PC-9 (cell line): ENCODE results near the gene TMEM151B. TPM values are rescaled to one million over a fixed set of nuclear protein-coding genes. Genes with fewer than 3 reads are reported as not detected.
A peak's percentile ranks its signal among the peaks of the same experiment; 100 is the strongest.

Source experiments
- BruUV-seq: library from RNA; stranded (reverse); fragments of 400-500 nt; replicated peaks from 2 replicates; lab custom pipeline; 2021; lab: Mats Ljungman, UMichigan
- CTCF ChIA-PET: fragments of 300-600 bp; sonication (Branson Sonifier 250); formaldehyde crosslinking; loops from one replicate; lab custom pipeline; 2022; ENCODE audit warnings: antibody characterized with exemption; lab: Charles Lee
- POLR2A ChIA-PET: fragments of 300-600 bp; sonication (Branson Sonifier 250); formaldehyde crosslinking; loops from one replicate; lab custom pipeline; 2022; ENCODE audit warnings: antibody characterized with exemption; ENCODE audit not compliant: unreplicated experiment; lab: Charles Lee
- DNase-seq, 2 experiments: peaks; one replicate each; pipeline versions ENCODE4 v3.0.0 to v3.0.0-alpha.2; 2015 to 2022; ENCODE audit warnings: mixed read lengths in 1 of 2
- H2AFZ ChIP-seq: fragments of 200-600 bp; sonication (generic); 2 replicates; pipeline ENCODE4 v1.8.1; 2017; ENCODE audit warnings: antibody characterized with exemption
- H3F3A ChIP-seq: fragments of 200-600 bp; sonication (generic); 2 replicates; pipeline ENCODE4 v1.8.1; 2017; ENCODE audit warnings: antibody characterized with exemption, mild to moderate bottlenecking, low read depth; ENCODE audit not compliant: insufficient read depth
- H3K27ac ChIP-seq: fragments of 200-600 bp; sonication (generic); 2 replicates; pipeline ENCODE4 v1.6.1; 2016; ENCODE audit warnings: mixed run types
- H3K27me3 ChIP-seq: fragments of 200-600 bp; sonication (generic); 2 replicates; pipeline ENCODE4 v1.6.1; 2016; ENCODE audit warnings: low read depth, mixed run types; ENCODE audit not compliant: insufficient read depth
- H3K36me3 ChIP-seq: fragments of 200-600 bp; sonication (generic); 2 replicates; pipeline ENCODE4 v1.6.1; 2016; ENCODE audit warnings: low read depth, mixed run types
- H3K4me1 ChIP-seq: fragments of 200-600 bp; sonication (generic); replicated peaks from 2 replicates; pipeline ENCODE4 v1.6.1; 2016; ENCODE audit warnings: mixed run types; ENCODE audit not compliant: insufficient read depth
- H3K4me2 ChIP-seq: fragments of 200-600 bp; sonication (generic); 2 replicates; pipeline ENCODE4 v1.6.1; 2017; ENCODE audit warnings: mixed run types
- H3K4me3 ChIP-seq: fragments of 200-600 bp; sonication (generic); 2 replicates; pipeline ENCODE4 v1.6.1; 2016; ENCODE audit warnings: mixed run types
- H3K79me2 ChIP-seq: fragments of 200-600 bp; sonication (generic); 2 replicates; pipeline ENCODE4 v1.6.1; 2017; ENCODE audit warnings: low read depth, mixed run types
- H3K9me2 ChIP-seq: fragments of 200-600 bp; sonication (generic); 2 replicates; pipeline ENCODE4 v1.8.1; 2017; ENCODE audit warnings: mild to moderate bottlenecking; ENCODE audit not compliant: insufficient read depth
- H3K9me3 ChIP-seq: fragments of 200-600 bp; sonication (generic); 2 replicates; pipeline ENCODE4 v1.8.1; 2016; ENCODE audit warnings: low read depth; ENCODE audit not compliant: insufficient read depth
- H4K20me1 ChIP-seq: fragments of 200-600 bp; sonication (generic); 2 replicates; pipeline ENCODE4 v1.8.1; 2017; ENCODE audit not compliant: insufficient read depth
- EZH2 ChIP-seq: fragments of 200-600 bp; sonication (generic); IDR thresholded peaks from 2 replicates; pipeline ENCODE4 v1.8.0; 2017; ENCODE audit warnings: antibody characterized with exemption, low read depth
- intact Hi-C: fragments of 100-400 bp; cut with micrococcal nuclease; formaldehyde crosslinking; loops from one replicate; pipeline ENCODE4 v1.10.0; 2022; ENCODE audit not compliant: unreplicated experiment
- total RNA-seq: library from RNA; stranded (reverse); gene quantifications from 2 replicates; pipeline ENCODE4 v1.2.3, GENCODE V29; 2021
- TF ChIP-seq, protein P1 (sequence below): fragments of 200-600 bp; sonication (generic); conservative IDR thresholded peaks from 2 replicates; pipeline ENCODE4 v1.6.1; 2017; ENCODE audit warnings: mixed run types, antibody characterized with exemption, mild to moderate bottlenecking, moderate library complexity

The TMEM151B gene
- total RNA-seq, 1 experiment from 2014 or later, result not detected

DNA sequence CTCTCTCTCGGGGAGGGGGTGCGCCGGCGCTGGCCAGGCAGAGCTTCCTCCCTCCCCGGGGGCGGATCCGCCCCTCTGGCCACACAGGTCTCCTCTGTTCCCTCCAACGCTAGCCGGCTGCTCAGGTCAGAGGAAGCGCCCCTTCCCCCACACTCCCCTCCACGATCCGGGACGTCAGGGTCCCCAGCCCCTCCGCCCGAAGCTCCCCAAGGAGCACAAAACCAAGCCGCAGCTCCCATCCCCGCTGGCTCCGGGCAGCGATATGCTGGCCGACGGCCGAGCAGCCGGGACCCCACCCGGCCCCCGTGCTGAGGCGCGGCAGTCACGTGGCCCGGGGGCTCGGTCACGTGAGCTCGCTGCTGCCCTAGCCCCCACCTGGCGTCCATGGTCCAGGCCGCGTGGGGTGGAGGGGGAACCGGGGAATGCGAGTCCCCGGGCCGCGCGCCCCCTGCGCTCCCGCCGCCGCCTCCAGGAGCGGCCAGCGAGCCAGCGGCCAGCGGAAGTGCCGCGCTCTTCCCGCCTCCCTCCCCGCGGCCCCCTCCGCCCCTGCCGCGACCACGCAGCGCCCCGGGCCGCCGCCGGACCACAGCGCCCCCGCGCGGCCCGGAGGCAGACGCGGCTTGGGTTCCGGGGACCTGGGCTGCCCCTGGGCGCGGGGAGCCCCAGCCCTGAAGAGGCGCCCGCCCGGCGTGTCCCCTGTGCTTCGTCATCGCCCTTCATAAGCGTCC is 13.1 kb upstream of the TMEM151B start, which contains the start of gene SLC35B2:
Gene SLC35B2 (minus strand): TSS at position 504 of the 728 bp plus-strand sequence. CDS start 118 bp downstream, at position 386.
- POLR2A ChIA-PET, result interaction anchor here (0.5 to 1.0 kb wide), 6 partner anchors 10 to 1325 kb away, joined by 3 to 17 read pairs (median 6); partner anchors contain the start of genes HSP90AB1, MRPL14 and TMEM63B
- H3K9me3 ChIP-seq, result no peaks in the 10 kb centered on the region
- H3K27ac ChIP-seq, result peak within 1 kb of the TSS; percentile 36
- DNase-seq, result peak; percentile 59 to 79
- BruUV-seq, result no TSS peak
- no peaks in the 10 kb centered on the region for H3K9me2 ChIP-seq
- H3K4me3 ChIP-seq, result peak within 1 kb of the TSS; percentile 78
- TF ChIP-seq, protein P1, sequence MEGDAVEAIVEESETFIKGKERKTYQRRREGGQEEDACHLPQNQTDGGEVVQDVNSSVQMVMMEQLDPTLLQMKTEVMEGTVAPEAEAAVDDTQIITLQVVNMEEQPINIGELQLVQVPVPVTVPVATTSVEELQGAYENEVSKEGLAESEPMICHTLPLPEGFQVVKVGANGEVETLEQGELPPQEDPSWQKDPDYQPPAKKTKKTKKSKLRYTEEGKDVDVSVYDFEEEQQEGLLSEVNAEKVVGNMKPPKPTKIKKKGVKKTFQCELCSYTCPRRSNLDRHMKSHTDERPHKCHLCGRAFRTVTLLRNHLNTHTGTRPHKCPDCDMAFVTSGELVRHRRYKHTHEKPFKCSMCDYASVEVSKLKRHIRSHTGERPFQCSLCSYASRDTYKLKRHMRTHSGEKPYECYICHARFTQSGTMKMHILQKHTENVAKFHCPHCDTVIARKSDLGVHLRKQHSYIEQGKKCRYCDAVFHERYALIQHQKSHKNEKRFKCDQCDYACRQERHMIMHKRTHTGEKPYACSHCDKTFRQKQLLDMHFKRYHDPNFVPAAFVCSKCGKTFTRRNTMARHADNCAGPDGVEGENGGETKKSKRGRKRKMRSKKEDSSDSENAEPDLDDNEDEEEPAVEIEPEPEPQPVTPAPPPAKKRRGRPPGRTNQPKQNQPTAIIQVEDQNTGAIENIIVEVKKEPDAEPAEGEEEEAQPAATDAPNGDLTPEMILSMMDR, result no peak
- no peak for TF ChIP-seq EZH2
- H3K27me3 ChIP-seq, result no peaks in the 10 kb centered on the region
- H2AFZ ChIP-seq, result peak within 1 kb of the TSS; percentile 78; the same call in 1 of the 2 replicates
- intact Hi-C loops, result loop anchor here (2.0 kb wide), 1 partner anchor 84 kb away; no protein-coding TSS in a partner anchor
- peaks cover 45% of the 10 kb centered on the region for H4K20me1 ChIP-seq
- peaks cover 23% of the 10 kb centered on the region for H3K36me3 ChIP-seq
- peaks cover 16% of the 10 kb centered on the region; the same call in 1 of the 2 replicates for H3K4me1 ChIP-seq
- H3K79me2 ChIP-seq, result peaks cover 42% of the 10 kb centered on the region
- CTCF ChIA-PET, result interaction anchor here (0.6 to 1.0 kb wide), 4 partner anchors 22 to 130 kb away, joined by 3 to 14 read pairs (median 6); partner anchors contain the start of gene TMEM63B
- H3F3A ChIP-seq, result peaks cover 55% of the 10 kb centered on the region
- H3K4me2 ChIP-seq, result peak within 1 kb of the TSS; percentile 98

DNA sequence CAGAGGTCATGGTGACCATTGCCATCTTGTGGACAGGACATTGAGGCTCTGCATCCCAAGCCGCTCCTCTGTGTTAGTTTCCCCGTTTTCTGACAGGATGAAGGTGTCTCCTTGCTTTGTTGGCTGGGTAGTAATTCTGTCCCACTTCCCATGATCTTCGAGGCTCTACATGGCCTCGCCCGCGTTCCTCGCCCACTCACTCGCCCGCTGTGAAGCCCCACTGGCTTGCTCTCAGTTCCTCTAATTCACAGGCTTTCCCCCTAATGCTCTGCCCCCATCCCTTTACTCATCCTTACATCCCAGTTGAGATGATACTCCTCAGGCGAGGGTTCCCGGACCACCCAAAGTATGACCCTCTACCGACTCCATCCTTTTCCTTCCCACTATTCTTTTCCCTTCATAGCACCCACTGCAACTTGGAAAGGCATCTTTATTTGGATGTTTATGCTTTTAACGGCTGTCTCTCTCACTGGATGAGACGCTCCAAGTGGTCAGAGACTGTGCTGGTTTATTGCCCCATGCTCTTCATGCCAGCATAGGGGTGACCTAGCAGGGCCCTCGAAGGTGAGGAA is 12.4 kb upstream of the TMEM151B start:
- peaks cover 38% of the 10 kb centered on the region for H4K20me1 ChIP-seq
- H3K27me3 ChIP-seq, result no peaks in the 10 kb centered on the region
- peaks cover 42% of the 10 kb centered on the region for H3K79me2 ChIP-seq
- no peak for DNase-seq
- no peak overlapping the region for H3K27ac ChIP-seq
- ChIA-PET CTCF (interaction anchor here (0.6 kb wide), 1 partner anchor 45 kb away, joined by 3 read pairs; no protein-coding TSS in a partner anchor), POLR2A (no interaction called here)
- peak overlapping the region; percentile 78; the same call in 1 of the 2 replicates for H3K4me3 ChIP-seq
- no TSS peak for BruUV-seq
- H3K36me3 ChIP-seq, result peaks cover 17% of the 10 kb centered on the region
- peaks cover 49% of the 10 kb centered on the region for H3F3A ChIP-seq
- intact Hi-C loops, result loop anchor here (2.0 kb wide), 1 partner anchor 85 kb away; no protein-coding TSS in a partner anchor
- no peak overlapping the region for H2AFZ ChIP-seq
- no peaks in the 10 kb centered on the region for H3K9me2 ChIP-seq
- H3K4me1 ChIP-seq, result peaks cover 19% of the 10 kb centered on the region
- H3K9me3 ChIP-seq, result no peaks in the 10 kb centered on the region
- TF ChIP-seq EZH2, result no peak
- TF ChIP-seq, protein P1, result peak; percentile 57
- H3K4me2 ChIP-seq, result peak overlapping the region; percentile 98

DNA sequence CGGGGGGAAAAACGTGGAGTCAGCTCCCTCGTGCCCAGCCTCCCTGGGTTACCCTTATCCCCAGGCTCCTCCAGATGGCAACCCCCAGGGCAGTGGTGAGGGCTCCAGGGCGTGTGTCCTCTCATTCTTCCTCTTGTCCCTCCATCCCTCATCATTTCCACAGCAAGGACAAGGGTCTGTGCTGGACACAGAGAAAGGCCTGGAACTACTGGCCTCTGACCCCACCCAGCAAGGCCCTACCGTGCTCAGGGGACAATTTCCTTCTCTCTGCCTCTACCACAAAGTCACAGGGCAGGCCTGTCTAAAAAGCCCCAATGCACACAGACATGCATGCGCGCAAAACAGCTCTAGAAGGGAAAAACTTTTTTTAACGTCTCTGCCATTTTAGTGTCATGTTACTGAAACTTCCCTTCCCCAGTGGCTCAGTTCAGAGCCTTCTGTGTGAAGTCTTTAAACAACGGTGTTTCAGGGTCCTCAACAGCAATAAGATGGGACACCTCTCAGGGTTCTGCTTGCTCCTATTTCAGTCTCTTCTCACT is 11.9 kb upstream of the TMEM151B start:
- Histone ChIP-seq H3K79me2 (peaks cover 41% of the 10 kb centered on the region), H3K4me3 (no peak overlapping the region), H3K4me1 (peaks cover 25% of the 10 kb centered on the region), H3K9me2 (no peaks in the 10 kb centered on the region), H3K27ac (no peak overlapping the region), H3K27me3 (no peaks in the 10 kb centered on the region), H3K9me3 (no peaks in the 10 kb centered on the region), H3F3A (peaks cover 43% of the 10 kb centered on the region), H3K36me3 (peaks cover 11% of the 10 kb centered on the region), H2AFZ (no peak overlapping the region), H4K20me1 (peaks cover 33% of the 10 kb centered on the region), H3K4me2 (no peak overlapping the region)
- intact Hi-C loops, result no loop called here
- DNase-seq, result peak in 1 of 2 experiments; percentile 31
- TF ChIP-seq EZH2, result no peak
- TF ChIP-seq, protein P1, result no peak
- ChIA-PET POLR2A (no interaction called here), CTCF (interaction anchor here (0.6 kb wide), 1 partner anchor 45 kb away, joined by 3 read pairs; no protein-coding TSS in a partner anchor)
- BruUV-seq, result no TSS peak
